H1 (cell line): ENCODE data around the gene TBCB. TPM values are rescaled to one million over a fixed set of nuclear protein-coding genes. Genes with fewer than 3 reads are reported as not detected.

Experiments used
- polyA plus RNA-seq, 7 experiments: library from polyadenylated mRNA; depleted of rRNA in 3 of 7; stranded (reverse) in 5 of 7; unstranded in 2 of 7; fragments of >200 nt in 5 of 7; fragments of 200-250 nt in 2 of 7; gene quantifications; 1 replicate in 5 of 7; 2 replicates in 1 of 7; 4 replicates in 1 of 7; pipeline versions ENCODE4 v1.2.1 to v1.2.3, GENCODE V29; 2011 to 2013; ENCODE audit warnings: missing spikeins in 2 of 7, mixed read lengths in 2 of 7
- total RNA-seq: library from RNA; stranded (reverse); fragmentation: NEBNext Ultra II Directional; extraction: Animal tissue kit (Norgen Biotek cat#: 25700); gene quantifications from 2 replicates; pipeline ENCODE4 v1.2.1, GENCODE V29; 2021
- TF ChIP-seq, protein P1 (sequence below): IDR thresholded peaks from 2 replicates; pipeline ENCODE4 v1.6.1; 2012; ENCODE audit warnings: inconsistent platforms

Gene TBCB
- total and polyA plus RNA-seq, 2 of the 8 experiments (the other 6 are each of a cell fraction or from before 2014, with no cell fraction given) = 153 to 286 TPM

DNA sequence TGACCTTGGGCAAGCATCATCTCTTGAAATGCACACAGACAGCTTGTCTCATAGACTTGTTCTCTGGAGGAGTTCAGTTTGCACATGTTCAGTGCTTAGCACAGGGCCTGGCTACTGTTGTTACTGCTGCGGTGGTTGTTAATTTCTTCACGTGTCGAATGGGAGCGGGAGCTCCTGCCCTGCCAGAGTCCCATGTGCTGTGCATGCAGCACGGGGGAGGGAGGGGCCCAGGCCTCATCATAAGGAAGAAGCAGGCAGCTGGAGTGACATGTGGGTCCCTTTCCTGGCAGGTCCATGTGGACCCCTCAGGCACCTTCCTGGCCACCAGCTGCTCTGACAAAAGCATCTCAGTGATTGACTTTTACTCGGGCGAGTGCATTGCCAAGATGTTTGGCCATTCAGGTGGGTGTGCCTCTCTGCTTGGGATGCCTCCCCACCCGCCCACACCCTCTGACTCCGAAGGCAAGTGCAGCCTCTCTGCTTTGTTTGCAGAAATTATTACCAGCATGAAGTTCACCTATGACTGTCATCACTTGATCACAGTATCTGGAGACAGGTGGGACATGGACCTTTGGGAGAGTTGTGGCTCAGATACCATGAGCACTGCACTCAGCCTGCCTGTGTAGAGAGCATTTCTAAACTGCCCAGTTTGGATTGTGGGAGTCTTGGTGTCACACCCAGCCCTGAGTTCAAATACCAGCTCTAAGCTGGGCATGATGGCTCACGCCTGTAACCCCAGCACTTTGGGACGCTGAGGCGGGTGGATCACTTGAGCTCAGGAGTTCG is 24.2 kb upstream of the TBCB start (continued):
- TF ChIP-seq, protein P1, sequence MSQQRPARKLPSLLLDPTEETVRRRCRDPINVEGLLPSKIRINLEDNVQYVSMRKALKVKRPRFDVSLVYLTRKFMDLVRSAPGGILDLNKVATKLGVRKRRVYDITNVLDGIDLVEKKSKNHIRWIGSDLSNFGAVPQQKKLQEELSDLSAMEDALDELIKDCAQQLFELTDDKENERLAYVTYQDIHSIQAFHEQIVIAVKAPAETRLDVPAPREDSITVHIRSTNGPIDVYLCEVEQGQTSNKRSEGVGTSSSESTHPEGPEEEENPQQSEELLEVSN = no peak
